Uterus (tissue), 2 donors: ENCODE data around the gene MT1E.

Experiments used
- CTCF ChIP-seq, 4 experiments: fragments of 200-600 bp in 2 of 4; fragments of 450-650 bp in 2 of 4; sonication (generic) in 2 of 4; IDR thresholded peaks; one replicate each; pipeline ENCODE4 v1.5.1; 2016 to 2019; ENCODE audit warnings: antibody characterized with exemption in 4 of 4, mild to moderate bottlenecking in 2 of 4, moderate library complexity in 1 of 4
- POLR2A ChIP-seq, 2 donors: fragments of 450-650 bp; IDR thresholded peaks; one replicate each; pipeline ENCODE4 v1.6.1; 2016; ENCODE audit warnings: antibody characterized with exemption in 2 of 2, mild to moderate bottlenecking in 1 of 2, moderate library complexity in 1 of 2

DNA sequence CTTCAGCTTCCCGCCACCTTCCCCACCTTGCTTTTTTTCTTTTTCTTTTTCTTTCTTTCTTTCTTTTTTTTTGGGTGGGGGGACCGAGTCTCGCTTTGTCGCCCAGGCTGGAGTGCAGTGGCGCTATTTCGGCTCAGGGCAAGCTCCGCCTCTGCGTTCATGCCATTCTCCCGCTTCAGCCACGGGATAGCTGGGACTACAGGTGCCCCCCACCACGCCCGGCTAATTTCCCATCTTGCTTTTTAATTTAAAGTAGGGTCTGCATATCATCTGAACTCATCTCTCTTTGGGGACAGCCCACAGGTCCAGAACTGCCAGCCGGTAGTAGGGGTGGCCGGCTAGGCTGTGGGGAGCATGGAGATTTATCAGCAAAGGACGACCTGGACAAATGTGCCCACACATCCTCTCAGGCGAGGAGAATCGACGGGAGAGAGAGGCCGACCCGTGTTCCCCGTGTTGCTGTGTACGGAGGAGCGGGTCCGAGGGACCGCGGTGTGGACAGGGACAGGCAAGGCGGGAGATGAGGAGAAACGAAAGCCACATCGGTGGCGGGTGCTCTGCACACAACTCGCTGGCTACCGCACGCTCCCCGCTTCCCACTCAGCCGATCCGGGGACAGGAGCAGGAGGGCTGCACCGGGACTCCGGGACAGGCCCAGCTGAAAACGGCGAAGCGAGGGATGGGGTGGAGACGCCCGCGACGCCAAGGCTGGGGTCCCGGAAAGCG is 9.3 kb downstream of the MT1E start:
- TF ChIP-seq CTCF (IDR thresholded peaks at IDR 0.05) (no peak), POLR2A (IDR thresholded peaks at IDR 0.05) (no peak)
